Smooth muscle cell (in vitro differentiated cells): ENCODE measurements around the gene MACO1. TPM values are rescaled to one million over a fixed set of nuclear protein-coding genes. Genes with fewer than 3 reads are reported as not detected.

Source experiments
- DNase-seq: peaks from one replicate; lab custom pipeline; 2025; ENCODE audit not compliant: unreplicated experiment; lab: John Stamatoyannopoulos, UW
- H2AFZ ChIP-seq: fragments of 200-600 bp; sonication (generic); 2 replicates; pipeline ENCODE4 v1.6.0; 2016; ENCODE audit warnings: antibody characterized with exemption, low read depth, mild to moderate bottlenecking
- H3F3A ChIP-seq: fragments of 200-600 bp; sonication (generic); 2 replicates; pipeline ENCODE4 v1.6.0; 2017; ENCODE audit warnings: antibody characterized with exemption, low read depth
- H3K27ac ChIP-seq: fragments of 200-600 bp; sonication (generic); 2 replicates; pipeline ENCODE4 v1.5.1; 2016; ENCODE audit warnings: low read depth, mild to moderate bottlenecking
- H3K27me3 ChIP-seq: fragments of 200-600 bp; sonication (generic); 2 replicates; pipeline ENCODE4 v1.6.1; 2016; ENCODE audit warnings: low read depth, mild to moderate bottlenecking
- H3K36me3 ChIP-seq: fragments of 200-600 bp; sonication (generic); 2 replicates; pipeline ENCODE4 v1.5.1; 2016; ENCODE audit warnings: low read depth
- H3K4me1 ChIP-seq: fragments of 200-600 bp; sonication (generic); 2 replicates; pipeline ENCODE4 v1.5.1; 2016; ENCODE audit warnings: low read depth
- H3K4me2 ChIP-seq: fragments of 200-600 bp; sonication (generic); 2 replicates; pipeline ENCODE4 v1.6.0; 2016; ENCODE audit warnings: mild to moderate bottlenecking
- H3K4me3 ChIP-seq: fragments of 200-600 bp; sonication (generic); 2 replicates; pipeline ENCODE4 v1.5.1; 2016; ENCODE audit warnings: mild to moderate bottlenecking
- H3K79me2 ChIP-seq: fragments of 200-600 bp; sonication (generic); 2 replicates; pipeline ENCODE4 v1.6.0; 2016; ENCODE audit warnings: low read depth, mild to moderate bottlenecking
- H3K9ac ChIP-seq: fragments of 200-600 bp; sonication (generic); 2 replicates; pipeline ENCODE4 v1.6.0; 2016; ENCODE audit warnings: low read depth
- H3K9me3 ChIP-seq: fragments of 200-600 bp; sonication (generic); replicated peaks from 2 replicates; pipeline ENCODE4 v1.5.1; 2016; ENCODE audit warnings: low read depth
- H4K20me1 ChIP-seq: fragments of 200-600 bp; sonication (generic); 2 replicates; pipeline ENCODE4 v1.6.0; 2016; ENCODE audit warnings: low read depth
- CTCF ChIP-seq: fragments of 200-600 bp; sonication (generic); IDR thresholded peaks from 2 replicates; pipeline ENCODE4 v1.5.1; 2017; ENCODE audit warnings: borderline replicate concordance, mild to moderate bottlenecking, antibody characterized with exemption; ENCODE audit not compliant: insufficient read depth, poor library complexity, severe bottlenecking
- WGBS: methylation state at CpG from one replicate; pipeline ENCODE4 v1.1.7; 2016; ENCODE audit warnings: low lambda C conversion rate; 5-methylcytosine and 5-hydroxymethylcytosine counted together
- polyA plus RNA-seq: library from polyadenylated mRNA; unstranded; fragments of >200 nt; fragmentation: Nextera tagmentation; extraction: Ambion mirVana; gene quantifications from 2 replicates; pipeline ENCODE4 v1.2.1, GENCODE V29; 2016
- total RNA-seq: library from RNA; depleted of rRNA; stranded (reverse); fragments of >200 nt; gene quantifications from 2 replicates; pipeline ENCODE4 v1.2.3, GENCODE V29; 2014

Gene MACO1
- total and polyA plus RNA-seq, 2 experiments from 2014 or later: 19.8 to 29.8 TPM

- H3K4me2 ChIP-seq: no peak overlapping the region
- H4K20me1 ChIP-seq: no peaks in the 10 kb centered on the region
- no peaks in the 10 kb centered on the region for H3K27me3 ChIP-seq
- H3K36me3 ChIP-seq: no peaks in the 10 kb centered on the region
- no peak for DNase-seq
- H3K9ac ChIP-seq: no peak overlapping the region
- H3K79me2 ChIP-seq: no peaks in the 10 kb centered on the region
- WGBS: 93% methylated on average over 8 of the region's 11 CpGs
- no peak overlapping the region for H3K4me3 ChIP-seq
- H3F3A ChIP-seq: no peaks in the 10 kb centered on the region
- no peak for TF ChIP-seq CTCF
- H3K4me1 ChIP-seq: no peaks in the 10 kb centered on the region
- H3K9me3 ChIP-seq: no peaks in the 10 kb centered on the region
- no peak overlapping the region for H3K27ac ChIP-seq
- H2AFZ ChIP-seq: no peak overlapping the region
Measured at GRCh38 chr1:25531082-25531461, 100.4 kb downstream of the MACO1 start.

- no peaks in the 10 kb centered on the region for H3K9me3 ChIP-seq
- H2AFZ ChIP-seq: no peak overlapping the region
- WGBS: 91% methylated on average over 3 of the region's 3 CpGs
- no peaks in the 10 kb centered on the region for H4K20me1 ChIP-seq
- H3K36me3 ChIP-seq: no peaks in the 10 kb centered on the region
- no peak overlapping the region for H3K4me2 ChIP-seq
- DNase-seq: no peak
- no peak overlapping the region for H3K27ac ChIP-seq
- H3K9ac ChIP-seq: no peak overlapping the region
- H3K4me3 ChIP-seq: no peak overlapping the region
- no peaks in the 10 kb centered on the region for H3F3A ChIP-seq
- no peaks in the 10 kb centered on the region for H3K4me1 ChIP-seq
- no peaks in the 10 kb centered on the region for H3K27me3 ChIP-seq
- TF ChIP-seq CTCF: no peak
- H3K79me2 ChIP-seq: no peaks in the 10 kb centered on the region
Measured at GRCh38 chr1:25532970-25533369, 102.3 kb downstream of the MACO1 start.

- H3K27me3 ChIP-seq: no peaks in the 10 kb centered on the region
- H3K9me3 ChIP-seq: no peaks in the 10 kb centered on the region
- H4K20me1 ChIP-seq: no peaks in the 10 kb centered on the region
- no peaks in the 10 kb centered on the region for H3K36me3 ChIP-seq
- no peak overlapping the region for H3K4me2 ChIP-seq
- no peak overlapping the region for H3K9ac ChIP-seq
- no peaks in the 10 kb centered on the region for H3K79me2 ChIP-seq
- no peak for DNase-seq
- no peak for TF ChIP-seq CTCF
- no peaks in the 10 kb centered on the region for H3K4me1 ChIP-seq
- H3K27ac ChIP-seq: no peak overlapping the region
- 89% methylated on average over 9 of the region's 9 CpGs for WGBS
- no peak overlapping the region for H3K4me3 ChIP-seq
- H2AFZ ChIP-seq: no peak overlapping the region
- no peaks in the 10 kb centered on the region for H3F3A ChIP-seq
Measured at GRCh38 chr1:25533775-25534409, 103.2 kb downstream of the MACO1 start.

- H3K4me1 ChIP-seq: no peaks in the 10 kb centered on the region
- no peaks in the 10 kb centered on the region for H3K36me3 ChIP-seq
- H4K20me1 ChIP-seq: no peaks in the 10 kb centered on the region
- no peaks in the 10 kb centered on the region for H3K27me3 ChIP-seq
- H3K9me3 ChIP-seq: no peaks in the 10 kb centered on the region
- TF ChIP-seq CTCF: no peak
- DNase-seq: no peak
- no peak overlapping the region for H2AFZ ChIP-seq
- H3K4me2 ChIP-seq: no peak overlapping the region
- H3F3A ChIP-seq: no peaks in the 10 kb centered on the region
- no peak overlapping the region for H3K27ac ChIP-seq
- no peak overlapping the region for H3K4me3 ChIP-seq
- H3K9ac ChIP-seq: no peak overlapping the region
- H3K79me2 ChIP-seq: no peaks in the 10 kb centered on the region
- 98% methylated on average over 4 of the region's 4 CpGs for WGBS
Measured at GRCh38 chr1:25534410-25534788, 103.7 kb downstream of the MACO1 start.
